Activated naive CD4-positive, alpha-beta T cell treated with anti-CD3 and anti-CD28 coated beads for 36 hours (primary cell): ENCODE measurements around the gene ZNF23. TPM values are rescaled to one million over a fixed set of nuclear protein-coding genes. Genes with fewer than 3 reads are reported as not detected.
A peak's percentile ranks its signal among the peaks of the same experiment; 100 is the strongest.

Experiments used
- CTCF ChIA-PET: fragments of 350-600 bp; sonication (Branson Sonifier 250); formaldehyde crosslinking; loops from one replicate; lab custom pipeline; 2021; ENCODE audit warnings: antibody characterized with exemption; lab: Charles Lee
- DNase-seq: peaks from one replicate; pipeline ENCODE4 v3.0.0-alpha.2; 2020
- H3K27ac Mint-ChIP-seq: one replicate; pipeline ENCODE4 v1.8.0; 2021; ENCODE audit warnings: mild to moderate bottlenecking, mixed read lengths
- H3K27me3 Mint-ChIP-seq: one replicate; pipeline ENCODE4 v1.8.0; 2021; ENCODE audit warnings: low read depth, mixed read lengths
- H3K36me3 Mint-ChIP-seq: one replicate; pipeline ENCODE4 v1.8.0; 2021; ENCODE audit warnings: low read depth, mixed read lengths
- H3K4me1 Mint-ChIP-seq: one replicate; pipeline ENCODE4 v1.8.0; 2021; ENCODE audit warnings: low read depth, mixed read lengths
- H3K4me3 Mint-ChIP-seq: one replicate; pipeline ENCODE4 v1.8.0; 2021; ENCODE audit warnings: mild to moderate bottlenecking, moderate library complexity, mixed read lengths
- H3K9me3 Mint-ChIP-seq: one replicate; pipeline ENCODE4 v1.8.0; 2021; ENCODE audit warnings: mixed read lengths
- intact Hi-C: fragments of 100-400 bp; cut with micrococcal nuclease; formaldehyde crosslinking; loops from one replicate; pipeline ENCODE4 v1.15.1; 2023
- total RNA-seq, 2 experiments: library from RNA; stranded (reverse); gene quantifications; one replicate each; pipeline ENCODE4 v1.2.3, GENCODE V29; 2021

The ZNF23 gene
- total RNA-seq, 2 experiments from 2014 or later, result 6.9 to 7.1 TPM

DNA sequence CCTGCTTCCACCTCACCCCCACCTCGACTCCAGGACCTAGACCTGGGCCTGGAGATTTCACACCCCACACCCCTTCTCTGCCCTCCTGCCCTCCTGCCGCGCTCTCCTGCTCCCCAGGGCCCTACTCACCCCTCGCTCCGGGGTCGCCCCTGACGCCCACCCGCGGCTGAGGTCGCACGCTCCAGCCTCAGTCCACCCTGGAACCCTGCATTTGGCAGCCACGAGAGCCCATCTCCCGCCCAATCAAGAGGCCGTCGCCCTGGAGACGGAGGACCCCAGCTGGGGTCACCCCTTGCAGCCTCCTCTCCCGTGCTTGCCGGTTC is 36.3 kb downstream of the ZNF23 start:
- CTCF ChIA-PET, result no interaction called here
- peaks cover 3% of the 10 kb centered on the region for H3K4me1 Mint-ChIP-seq
- no peaks in the 10 kb centered on the region for H3K36me3 Mint-ChIP-seq
- H3K4me3 Mint-ChIP-seq, result no peak overlapping the region
- intact Hi-C loops, result no loop called here
- DNase-seq, result no peak
- H3K27ac Mint-ChIP-seq, result no peak overlapping the region
- peaks cover 40% of the 10 kb centered on the region for H3K27me3 Mint-ChIP-seq
- no peaks in the 10 kb centered on the region for H3K9me3 Mint-ChIP-seq

DNA sequence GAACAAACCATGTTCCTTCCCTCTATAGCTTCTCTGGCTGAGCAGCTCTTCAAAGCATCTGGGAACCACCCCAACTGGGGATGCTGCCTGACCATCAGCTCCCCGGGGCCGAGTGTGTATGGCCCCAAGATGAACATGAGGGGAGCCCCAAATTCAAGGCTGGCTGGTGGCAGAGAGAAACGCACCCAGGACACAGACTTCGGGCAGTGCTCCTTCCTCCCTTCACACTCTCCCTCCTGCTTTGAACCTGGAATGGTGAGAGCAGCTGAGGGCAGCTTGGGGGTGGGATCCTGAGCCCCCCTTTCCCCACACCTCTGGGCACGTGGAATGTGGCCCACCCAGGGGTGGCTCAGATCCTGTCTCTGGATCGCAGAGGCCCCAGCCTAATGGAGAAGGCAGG is 37.4 kb downstream of the ZNF23 start:
- CTCF ChIA-PET, result no interaction called here
- peaks cover 3% of the 10 kb centered on the region for H3K4me1 Mint-ChIP-seq
- intact Hi-C loops, result no loop called here
- no peak overlapping the region for H3K4me3 Mint-ChIP-seq
- H3K27ac Mint-ChIP-seq, result no peak overlapping the region
- no peaks in the 10 kb centered on the region for H3K36me3 Mint-ChIP-seq
- H3K9me3 Mint-ChIP-seq, result no peaks in the 10 kb centered on the region
- H3K27me3 Mint-ChIP-seq, result peaks cover 38% of the 10 kb centered on the region
- no peak for DNase-seq

DNA sequence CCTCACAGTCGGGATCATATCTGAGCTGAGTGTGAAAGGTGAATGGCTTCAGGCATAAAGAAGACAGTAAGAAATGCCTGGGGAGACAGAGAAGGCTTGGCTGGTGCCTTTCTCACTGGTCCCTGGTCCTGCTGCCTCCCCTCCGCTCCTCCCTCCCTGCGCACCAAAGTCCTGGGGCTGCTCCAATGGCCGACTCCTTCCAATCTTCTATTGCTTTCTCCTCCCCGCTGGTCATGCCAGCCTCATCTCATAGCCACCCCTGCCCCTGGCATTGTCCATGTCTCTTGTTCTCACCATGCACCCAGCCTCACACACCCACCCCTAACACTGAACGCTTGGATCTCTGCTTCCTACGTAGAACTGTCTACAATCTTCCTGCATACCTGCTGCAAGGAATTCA is 38.2 kb downstream of the ZNF23 start:
- H3K9me3 Mint-ChIP-seq, result no peaks in the 10 kb centered on the region
- H3K27me3 Mint-ChIP-seq, result peaks cover 36% of the 10 kb centered on the region
- H3K4me3 Mint-ChIP-seq, result no peak overlapping the region
- H3K36me3 Mint-ChIP-seq, result no peaks in the 10 kb centered on the region
- DNase-seq, result no peak
- no peak overlapping the region for H3K27ac Mint-ChIP-seq
- peaks cover 3% of the 10 kb centered on the region for H3K4me1 Mint-ChIP-seq
- CTCF ChIA-PET, result interaction anchor here (0.7 to 1.1 kb wide), 2 partner anchors 27 to 185 kb away, joined by 3 read pairs; no protein-coding TSS in a partner anchor
- intact Hi-C loops, result no loop called here

DNA sequence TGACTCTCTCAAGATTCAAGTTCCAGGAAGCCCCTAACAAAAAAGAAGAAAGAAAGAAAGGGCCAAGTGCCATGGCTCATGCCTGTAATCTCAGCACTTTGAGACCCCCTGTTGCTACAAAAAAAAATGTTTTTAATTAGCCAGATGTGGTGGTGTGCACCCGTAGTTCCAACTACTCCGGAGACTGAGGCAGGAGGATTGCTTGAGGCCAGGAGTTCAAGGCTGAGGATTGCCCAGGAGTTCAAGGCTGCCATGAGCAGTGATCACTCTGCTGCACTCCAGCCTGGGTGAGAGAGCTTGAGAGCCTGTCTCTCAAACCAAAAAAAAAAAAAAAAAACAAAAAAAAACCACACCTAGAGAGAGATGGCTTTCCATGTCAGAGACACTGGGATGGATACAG is 39.0 kb downstream of the ZNF23 start:
- CTCF ChIA-PET, result interaction anchor here (0.7 to 1.1 kb wide), 5 partner anchors 27 to 184 kb away, joined by 3 to 8 read pairs (median 3); no protein-coding TSS in a partner anchor
- H3K27ac Mint-ChIP-seq, result no peak overlapping the region
- intact Hi-C loops, result no loop called here

DNA sequence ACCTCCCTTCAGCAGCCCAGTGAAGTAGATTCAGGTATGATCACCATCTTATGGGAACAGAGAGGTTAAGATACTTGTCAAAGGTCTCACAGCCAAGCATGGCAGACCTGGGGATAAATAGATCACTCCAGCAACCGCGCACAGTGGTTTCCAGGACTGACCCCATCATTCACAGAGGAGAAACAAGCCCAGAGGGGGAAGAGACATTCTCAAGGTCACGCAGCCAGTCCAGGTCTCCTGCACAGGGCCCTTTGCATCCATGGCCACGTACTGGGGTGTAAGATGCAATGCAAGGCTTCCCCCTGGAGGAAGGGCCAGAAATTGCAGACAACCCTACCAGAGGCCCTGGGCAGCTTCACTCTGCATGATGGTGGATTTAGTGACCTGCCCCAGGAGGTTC is 40.1 kb downstream of the ZNF23 start:
- Mint-ChIP-seq H3K27me3 (peaks cover 33% of the 10 kb centered on the region), H3K4me1 (peaks cover 3% of the 10 kb centered on the region), H3K9me3 (no peaks in the 10 kb centered on the region), H3K36me3 (no peaks in the 10 kb centered on the region), H3K4me3 (no peak overlapping the region), H3K27ac (no peak overlapping the region)
- CTCF ChIA-PET, result interaction anchor here (0.7 to 1.2 kb wide), 6 partner anchors 10 to 189 kb away, joined by 3 to 8 read pairs (median 4); no protein-coding TSS in a partner anchor
- intact Hi-C loops, result no loop called here
- DNase-seq, result peak; percentile 46

More for the DNA sequence above, 39.0 kb downstream of the ZNF23 start:
- DNase-seq, result no peak
- peaks cover 3% of the 10 kb centered on the region for H3K4me1 Mint-ChIP-seq
- no peaks in the 10 kb centered on the region for H3K9me3 Mint-ChIP-seq
- peaks cover 35% of the 10 kb centered on the region for H3K27me3 Mint-ChIP-seq
- H3K4me3 Mint-ChIP-seq, result no peak overlapping the region
- H3K36me3 Mint-ChIP-seq, result no peaks in the 10 kb centered on the region

DNA sequence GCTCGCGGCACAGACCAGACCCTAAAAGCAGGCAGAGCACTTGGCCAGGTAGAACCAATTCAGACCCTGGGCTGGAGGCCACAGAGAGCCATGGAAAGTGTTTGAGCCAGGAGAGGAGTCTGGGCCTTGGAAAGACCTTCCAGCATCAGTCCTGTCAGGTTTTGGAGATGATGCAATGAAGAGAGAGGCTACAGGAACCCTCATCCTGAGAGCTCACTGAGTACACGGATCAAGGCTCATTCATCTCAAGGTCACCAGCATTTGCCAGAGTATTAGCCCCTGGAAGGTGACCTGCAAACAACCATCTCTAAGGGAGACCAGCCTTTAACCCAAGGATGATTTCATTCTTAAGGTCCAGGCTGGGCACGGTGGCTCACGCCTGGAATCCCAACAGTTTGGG is 48.0 kb downstream of the ZNF23 start:
- Mint-ChIP-seq H3K27me3 (peaks cover 36% of the 10 kb centered on the region), H3K27ac (no peak overlapping the region), H3K36me3 (no peaks in the 10 kb centered on the region), H3K4me1 (peaks cover 4% of the 10 kb centered on the region), H3K9me3 (no peaks in the 10 kb centered on the region), H3K4me3 (no peak overlapping the region)
- CTCF ChIA-PET, result interaction anchor here (1.4 to 6.2 kb wide), 5 partner anchors 24 to 197 kb away, joined by 3 to 91 read pairs (median 9); no protein-coding TSS in a partner anchor
- intact Hi-C loops, result loop anchor here (5.0 kb wide), 1 partner anchor 57 kb away; the partner anchor contains the start of gene CALB2
- no peak for DNase-seq

DNA sequence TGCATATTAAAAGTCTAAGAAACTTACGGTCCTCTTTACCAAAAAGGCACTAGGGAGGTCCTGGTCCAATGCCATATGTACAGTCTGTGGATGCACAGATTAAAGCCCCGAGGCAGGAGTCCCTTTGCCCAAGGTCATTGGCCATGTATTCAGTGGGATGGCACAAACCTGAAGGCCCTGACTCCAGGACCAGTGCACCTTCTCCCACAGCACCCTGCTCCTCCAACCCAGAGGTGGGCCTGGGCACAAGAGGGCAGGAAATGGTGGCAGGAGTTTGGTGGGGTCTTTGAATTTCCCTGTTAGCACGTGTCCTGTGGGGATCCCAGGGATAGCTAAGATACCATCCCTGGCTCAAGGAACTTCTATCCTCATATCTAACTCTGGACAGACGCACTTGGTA is 48.7 kb downstream of the ZNF23 start:
- DNase-seq, result no peak
- H3K27me3 Mint-ChIP-seq, result peaks cover 36% of the 10 kb centered on the region
- CTCF ChIA-PET, result interaction anchor here (0.5 to 6.2 kb wide), 30 partner anchors 9 to 570 kb away, joined by 3 to 91 read pairs (median 5); no protein-coding TSS in a partner anchor
- H3K9me3 Mint-ChIP-seq, result no peaks in the 10 kb centered on the region
- H3K36me3 Mint-ChIP-seq, result no peaks in the 10 kb centered on the region
- peaks cover 4% of the 10 kb centered on the region for H3K4me1 Mint-ChIP-seq
- H3K27ac Mint-ChIP-seq, result no peak overlapping the region
- intact Hi-C loops, result loop anchor here (1.0 to 5.0 kb wide), 4 partner anchors 56 to 197 kb away; partner anchors contain the start of gene CALB2
- no peak overlapping the region for H3K4me3 Mint-ChIP-seq

DNA sequence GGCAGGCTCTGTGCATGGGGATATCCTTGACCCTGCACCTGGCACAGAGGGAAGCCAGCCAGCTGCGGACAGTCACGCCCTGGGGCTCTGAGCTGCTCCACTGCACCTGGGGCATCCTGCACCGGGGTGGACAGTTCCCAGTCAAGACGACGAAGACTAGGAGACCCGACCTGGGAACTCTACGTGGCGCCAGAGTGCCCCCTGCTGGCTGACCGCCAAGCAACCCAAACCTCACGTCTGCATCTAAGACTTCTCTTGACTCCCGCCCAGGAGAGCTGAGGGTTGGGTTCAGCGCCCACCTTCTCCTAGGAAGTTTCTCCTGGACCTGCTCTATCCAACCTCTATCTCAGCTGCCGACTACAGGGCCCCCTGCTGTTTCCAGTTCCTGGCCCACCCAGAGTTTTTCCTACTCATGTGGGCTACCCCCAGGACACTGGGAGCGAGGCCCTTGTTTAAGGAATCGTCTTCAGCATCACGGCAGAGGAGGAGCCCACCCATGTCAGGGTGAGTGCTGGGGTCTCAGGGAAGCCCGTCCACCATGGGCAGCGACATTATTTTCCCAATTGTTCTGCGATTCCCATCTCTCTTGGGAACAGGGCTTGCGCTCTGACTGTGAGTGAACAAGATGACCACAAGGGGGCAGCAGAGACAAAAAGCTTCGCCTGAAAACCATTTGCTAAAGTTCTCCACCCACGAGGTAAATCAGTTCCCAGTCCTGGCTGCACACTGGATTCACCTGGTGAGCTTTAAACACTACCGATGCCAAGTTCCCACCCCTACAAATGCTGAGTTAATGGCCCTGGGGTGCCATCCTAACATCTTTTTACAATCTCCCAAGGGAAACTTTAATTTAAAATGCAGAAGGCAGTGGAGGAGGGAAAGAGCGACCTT is 49.5 kb downstream of the ZNF23 start:
- H3K4me1 Mint-ChIP-seq, result peaks cover 4% of the 10 kb centered on the region
- CTCF ChIA-PET, result interaction anchor here (0.5 to 6.2 kb wide), 39 partner anchors 9 to 541 kb away, joined by 3 to 91 read pairs (median 4); partner anchors contain the start of gene CALB2
- intact Hi-C loops, result loop anchor here (1.0 to 5.0 kb wide), 4 partner anchors 55 to 198 kb away; partner anchors contain the start of gene CALB2
- H3K27ac Mint-ChIP-seq, result no peak overlapping the region
- no peak overlapping the region for H3K4me3 Mint-ChIP-seq
- DNase-seq, result peak; percentile 78
- no peaks in the 10 kb centered on the region for H3K36me3 Mint-ChIP-seq
- peaks cover 36% of the 10 kb centered on the region for H3K27me3 Mint-ChIP-seq
- H3K9me3 Mint-ChIP-seq, result no peaks in the 10 kb centered on the region

DNA sequence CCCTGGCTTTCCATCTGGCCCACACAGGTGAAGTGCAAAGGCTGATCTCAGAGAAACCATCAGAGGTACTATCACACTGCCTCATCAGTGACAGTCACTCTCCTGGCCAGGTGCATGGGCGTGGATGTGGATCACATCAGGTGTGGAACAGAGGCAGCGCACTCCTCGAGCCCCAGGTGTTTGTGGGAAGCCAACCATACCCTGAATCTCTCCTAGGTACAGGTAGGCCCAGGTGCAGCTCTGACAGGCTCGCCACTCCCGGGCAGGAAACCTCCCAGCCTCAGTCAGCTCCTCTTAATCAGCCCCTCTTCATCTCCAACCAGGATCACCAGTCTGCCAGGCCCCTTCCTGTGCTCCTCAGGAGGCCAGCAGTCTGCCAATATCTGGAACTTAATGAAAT is 51.9 kb downstream of the ZNF23 start:
- Mint-ChIP-seq H3K4me3 (no peak overlapping the region), H3K9me3 (no peaks in the 10 kb centered on the region), H3K27ac (no peak overlapping the region), H3K36me3 (no peaks in the 10 kb centered on the region), H3K4me1 (peaks cover 4% of the 10 kb centered on the region), H3K27me3 (peaks cover 24% of the 10 kb centered on the region)
- CTCF ChIA-PET, result interaction anchor here (1.6 to 6.2 kb wide), 3 partner anchors 89 to 201 kb away, joined by 4 to 91 read pairs (median 35); no protein-coding TSS in a partner anchor
- DNase-seq, result no peak
- intact Hi-C loops, result loop anchor here (5.0 kb wide), 1 partner anchor 53 kb away; the partner anchor contains the start of gene CALB2

DNA sequence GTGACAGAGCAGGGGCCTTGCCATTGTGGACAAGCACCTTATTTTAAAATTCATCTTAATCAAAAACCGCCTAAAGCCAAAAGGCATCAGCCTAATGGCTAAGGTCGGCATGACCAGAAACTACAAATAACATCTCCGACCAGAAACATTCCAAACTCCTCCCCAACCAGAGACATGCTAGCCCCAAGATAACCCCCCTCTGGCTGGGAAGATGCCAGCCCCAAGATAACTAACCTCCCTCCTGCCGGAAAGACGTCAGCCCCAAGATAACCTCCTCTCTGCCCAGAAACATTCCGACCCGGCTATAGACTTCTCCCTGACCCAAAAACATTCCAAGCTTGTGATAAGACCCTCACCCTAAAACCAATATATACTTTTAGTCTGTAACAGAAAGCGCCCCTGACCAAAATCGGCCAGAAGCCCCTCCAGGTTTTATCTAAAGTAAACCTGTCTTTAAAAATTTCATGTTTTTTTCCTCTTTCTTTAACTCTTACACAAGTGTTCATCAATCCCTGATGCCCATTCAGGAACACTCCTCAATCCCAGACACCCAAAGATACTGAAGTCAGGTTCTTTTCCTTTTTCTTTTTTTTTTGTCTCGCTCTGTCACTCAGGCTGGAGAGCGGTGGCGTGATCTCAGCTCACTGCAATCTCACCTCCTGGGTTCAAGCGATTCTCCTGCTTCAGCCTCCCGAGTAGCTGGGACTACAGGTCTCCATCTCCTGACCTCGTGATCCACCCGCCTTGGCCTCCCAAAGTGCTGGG is 52.9 kb downstream of the ZNF23 start:
- H3K4me1 Mint-ChIP-seq, result peaks cover 4% of the 10 kb centered on the region
- peaks cover 25% of the 10 kb centered on the region for H3K27me3 Mint-ChIP-seq
- intact Hi-C loops, result no loop called here
- DNase-seq, result no peak
- H3K27ac Mint-ChIP-seq, result no peak overlapping the region
- no peak overlapping the region for H3K4me3 Mint-ChIP-seq
- no peaks in the 10 kb centered on the region for H3K36me3 Mint-ChIP-seq
- H3K9me3 Mint-ChIP-seq, result peaks cover 5% of the 10 kb centered on the region
- CTCF ChIA-PET, result interaction anchor here (0.8 to 6.2 kb wide), 4 partner anchors 23 to 202 kb away, joined by 4 to 91 read pairs (median 20); no protein-coding TSS in a partner anchor

DNA sequence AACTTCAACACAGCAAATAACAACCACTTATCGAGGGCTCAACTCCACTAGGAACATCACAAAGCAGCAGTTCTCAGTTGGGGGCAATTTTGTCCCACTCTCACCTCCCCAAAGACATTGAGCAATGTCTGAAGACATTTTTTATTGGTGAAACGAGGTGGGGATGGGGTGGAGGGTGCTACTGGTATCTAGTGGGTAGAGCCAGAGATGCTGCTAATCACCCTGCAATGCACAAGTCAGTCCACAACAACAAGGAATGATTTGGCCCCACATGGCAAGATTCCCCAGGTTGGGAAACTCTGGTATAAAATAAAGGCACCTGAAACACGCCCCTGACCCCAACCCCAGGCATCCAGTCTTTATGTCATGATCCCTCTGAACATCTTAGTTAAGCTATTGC is 53.5 kb downstream of the ZNF23 start:
- Mint-ChIP-seq H3K4me3 (no peak overlapping the region), H3K4me1 (peaks cover 4% of the 10 kb centered on the region), H3K9me3 (peaks cover 7% of the 10 kb centered on the region), H3K36me3 (no peaks in the 10 kb centered on the region), H3K27me3 (peaks cover 26% of the 10 kb centered on the region), H3K27ac (no peak overlapping the region)
- intact Hi-C loops, result no loop called here
- CTCF ChIA-PET, result interaction anchor here (0.8 to 2.0 kb wide), 2 partner anchors 23 to 200 kb away, joined by 4 to 5 read pairs; no protein-coding TSS in a partner anchor
- no peak for DNase-seq

DNA sequence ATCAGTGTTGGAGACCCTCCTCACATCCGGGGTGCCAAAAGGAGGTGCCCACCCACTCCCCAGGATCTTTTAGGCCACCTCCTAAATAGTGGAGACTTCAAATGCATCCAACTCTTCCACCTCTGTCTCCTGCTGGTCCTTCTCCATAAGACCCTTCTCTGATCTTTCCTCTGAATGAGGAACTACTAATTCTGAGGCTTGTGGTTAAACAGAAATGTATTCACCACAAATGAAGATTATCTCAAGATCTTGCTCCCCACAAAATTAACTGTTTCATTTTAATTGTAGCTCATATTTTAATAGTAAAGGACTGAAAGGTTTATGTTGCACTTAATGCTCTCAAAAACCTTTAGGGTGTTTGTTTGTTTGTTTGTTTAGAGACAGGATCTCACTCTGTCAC is 54.3 kb downstream of the ZNF23 start:
- H3K9me3 Mint-ChIP-seq, result peaks cover 7% of the 10 kb centered on the region
- intact Hi-C loops, result no loop called here
- no peaks in the 10 kb centered on the region for H3K36me3 Mint-ChIP-seq
- no peak overlapping the region for H3K4me3 Mint-ChIP-seq
- CTCF ChIA-PET, result interaction anchor here (1.5 to 2.0 kb wide), 2 partner anchors 92 to 201 kb away, joined by 5 read pairs; no protein-coding TSS in a partner anchor
- no peak for DNase-seq
- peaks cover 24% of the 10 kb centered on the region for H3K27me3 Mint-ChIP-seq
- peaks cover 2% of the 10 kb centered on the region for H3K4me1 Mint-ChIP-seq
- H3K27ac Mint-ChIP-seq, result no peak overlapping the region
